GM11168 (cell line): ENCODE data around the gene IRAK1BP1.
"Not testable (repeated sequence)": the region's sequence is repeated elsewhere in the genome, so short reads cannot be mapped to it uniquely, and the experiment has no call there.

Experiments used
- in situ Hi-C: fragments of 300-500 bp; cut with MboI; formaldehyde crosslinking; loops from one replicate; pipeline ENCODE4 v1.12.0; 2022; ENCODE audit warnings: low sequenced_read_pairs; ENCODE audit not compliant: unreplicated experiment

IRAK1BP1 gene

DNA sequence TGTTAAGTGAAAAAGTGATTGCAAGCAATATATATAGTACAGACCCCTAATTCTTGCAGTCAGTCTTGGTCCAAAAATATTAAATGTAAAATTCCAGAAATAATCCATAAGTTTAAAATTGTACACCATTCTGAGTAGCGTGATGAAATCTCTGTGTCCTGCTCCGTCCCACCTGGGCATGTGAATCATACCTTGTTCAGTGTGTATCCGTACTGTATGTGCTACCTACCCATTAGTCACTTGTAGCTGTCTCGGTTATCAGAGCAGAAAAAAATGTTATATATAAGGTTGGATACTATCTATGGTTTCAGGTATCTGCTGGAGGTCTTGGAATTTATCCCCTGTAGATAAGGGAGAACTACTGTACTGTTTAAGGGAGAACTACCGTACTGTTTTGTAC lies 16.3 kb downstream of the IRAK1BP1 start:
- in situ Hi-C loops: no loop called here

DNA sequence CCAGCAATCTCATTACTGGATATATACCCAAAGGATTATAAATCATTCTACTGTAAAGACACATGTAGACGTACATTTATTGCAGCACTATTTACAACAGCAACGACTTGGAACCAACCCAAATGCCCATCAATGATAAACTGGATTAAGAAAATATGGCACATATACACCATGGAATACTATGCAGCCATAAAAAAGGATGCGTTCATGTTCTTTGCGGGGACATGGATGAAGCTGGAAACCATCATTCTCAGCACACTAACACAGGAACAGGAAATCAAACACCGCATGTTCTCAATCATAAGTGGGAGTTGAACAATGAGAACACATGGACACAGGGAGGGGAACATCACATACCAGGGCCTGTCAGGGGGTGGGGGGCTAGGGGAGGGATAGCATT lies 22.6 kb downstream of the IRAK1BP1 start:
- in situ Hi-C loops: not testable (repeated sequence)

DNA sequence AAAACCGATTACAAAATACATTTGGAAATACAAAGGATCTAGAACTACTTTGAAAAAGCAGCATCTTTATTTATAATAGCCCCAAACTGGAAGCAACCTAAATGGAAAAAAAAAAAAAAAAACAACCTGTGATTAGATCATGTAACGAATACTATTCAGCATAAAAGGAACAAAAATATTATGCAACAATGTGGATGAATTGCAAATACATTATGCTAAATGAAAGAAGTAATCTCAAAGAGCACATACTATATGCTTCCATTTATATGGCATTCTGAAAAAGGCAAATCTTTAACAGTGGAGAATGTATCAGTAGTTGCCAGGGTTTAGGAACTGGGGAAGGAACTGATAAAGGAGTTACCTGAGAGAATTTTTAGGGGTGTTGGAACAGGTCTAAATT lies 28.9 kb downstream of the IRAK1BP1 start:
- in situ Hi-C loops: no loop called here

DNA sequence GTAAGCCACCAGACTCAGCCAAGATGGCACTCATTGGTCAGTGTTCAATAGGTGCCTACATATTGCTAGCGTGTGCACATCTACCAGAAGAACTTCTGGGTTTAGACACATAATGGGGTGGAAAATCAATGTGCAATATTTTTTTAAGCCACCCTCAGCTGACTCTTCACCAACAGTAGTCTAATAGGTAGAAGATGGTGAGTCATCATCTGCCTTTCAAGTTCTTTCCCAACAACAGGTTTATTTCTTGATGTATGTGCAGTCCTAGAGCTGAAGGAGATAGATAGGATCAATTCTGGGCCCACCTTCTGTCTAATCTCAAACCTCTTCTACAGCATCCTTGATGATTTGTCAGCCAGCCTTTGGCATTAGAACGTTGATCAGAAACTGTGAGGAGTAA lies 41.3 kb downstream of the IRAK1BP1 start:
- in situ Hi-C loops: no loop called here

DNA sequence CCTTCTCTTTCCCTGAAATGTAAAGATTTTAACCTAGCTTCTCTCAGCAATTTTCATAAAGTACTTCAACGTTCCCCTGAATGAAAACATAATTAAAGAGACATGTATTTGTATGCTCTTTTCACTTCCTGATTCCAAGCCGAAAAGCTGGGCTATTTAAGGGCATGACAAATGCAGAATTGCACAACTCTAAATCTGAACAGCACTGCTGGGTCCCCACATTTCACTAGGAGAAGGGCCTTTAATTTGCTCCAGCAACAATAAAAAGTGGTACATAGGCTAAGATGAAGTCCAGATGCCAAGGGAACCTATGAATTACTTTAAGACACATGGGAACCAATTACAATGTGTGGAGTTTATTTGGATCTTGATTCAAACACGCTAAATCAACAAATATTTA lies 42.0 kb downstream of the IRAK1BP1 start:
- in situ Hi-C loops: no loop called here

DNA sequence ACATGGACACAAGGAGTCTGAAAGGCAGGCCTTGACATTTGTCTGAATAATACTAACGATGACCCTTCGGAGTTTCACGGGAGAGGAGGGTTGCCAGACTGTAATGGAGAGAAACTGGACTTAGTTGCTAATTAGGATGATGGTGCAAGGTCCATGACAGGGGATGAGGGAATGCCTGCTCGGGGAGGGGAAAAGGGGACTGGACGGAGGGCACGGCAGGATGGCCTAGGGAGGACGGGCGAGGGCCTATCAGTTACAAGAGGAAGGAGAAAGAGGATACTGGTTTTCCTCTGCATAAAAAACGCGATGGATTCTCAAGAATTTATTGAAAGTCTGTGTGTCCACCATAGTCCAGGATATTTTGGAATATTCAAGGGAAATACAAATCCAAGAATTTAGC lies 42.7 kb downstream of the IRAK1BP1 start:
- in situ Hi-C loops: no loop called here

DNA sequence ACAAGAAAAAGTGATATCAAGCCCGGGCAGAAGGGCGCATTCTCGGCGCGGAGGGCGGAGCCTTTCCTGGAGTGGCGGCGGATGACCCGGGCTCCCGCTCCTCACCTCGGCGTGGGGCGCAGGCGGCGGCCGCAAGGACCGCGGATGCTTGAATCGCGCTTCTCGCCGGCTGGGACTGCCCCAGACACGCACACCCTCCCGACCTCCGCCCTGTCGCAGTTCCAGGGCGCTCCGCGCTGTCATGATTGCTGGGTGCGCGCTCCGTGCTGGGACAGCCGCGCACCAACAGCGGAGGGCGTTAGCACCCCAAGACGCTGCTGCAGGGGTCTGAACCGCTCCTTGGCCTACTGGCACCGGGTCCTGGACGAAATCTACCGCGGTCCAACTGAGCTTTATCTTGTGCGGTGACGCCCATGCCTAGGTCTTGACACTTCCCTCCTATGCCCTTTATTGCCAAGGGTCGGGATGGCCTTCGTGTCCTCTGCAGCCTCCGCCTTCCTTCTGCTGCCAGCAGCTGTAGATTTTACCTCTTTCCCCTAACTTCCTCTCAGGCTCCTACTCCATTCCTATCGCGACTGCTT lies 43.3 kb downstream of the IRAK1BP1 start:
- in situ Hi-C loops: no loop called here

DNA sequence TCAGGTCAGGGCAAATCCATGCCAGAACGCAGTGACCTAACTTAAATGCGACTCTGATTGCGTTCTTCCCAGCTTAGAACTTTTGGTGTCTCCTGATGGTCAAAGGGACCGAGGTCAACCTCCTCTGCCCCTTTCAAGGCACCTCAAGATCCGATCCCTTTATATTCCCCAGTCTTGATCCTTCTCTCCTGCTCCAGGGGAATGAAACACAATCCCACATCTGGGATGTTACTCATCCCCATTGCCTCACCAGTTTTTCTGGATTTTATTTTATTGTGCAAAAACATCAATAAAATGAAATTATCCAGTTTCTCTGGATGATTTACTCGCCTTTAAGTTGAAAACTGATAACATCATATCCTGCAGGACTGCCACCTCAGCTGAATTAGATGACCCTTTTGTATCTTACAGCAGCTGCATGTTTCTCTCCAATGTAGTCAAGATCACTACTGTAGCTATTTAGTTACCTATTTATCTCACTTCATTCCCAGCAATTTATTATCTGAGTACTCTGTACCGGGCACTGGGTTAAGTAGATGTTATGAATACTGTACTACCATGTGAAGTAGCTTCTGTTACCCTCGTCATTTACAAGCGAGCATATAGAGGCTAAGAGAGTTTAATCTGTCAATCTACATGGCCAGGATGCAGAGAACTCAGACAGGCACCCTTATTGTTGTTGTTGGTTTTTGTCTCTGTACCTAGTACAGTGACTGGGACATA lies 44.0 kb downstream of the IRAK1BP1 start:
- in situ Hi-C loops: no loop called here

DNA sequence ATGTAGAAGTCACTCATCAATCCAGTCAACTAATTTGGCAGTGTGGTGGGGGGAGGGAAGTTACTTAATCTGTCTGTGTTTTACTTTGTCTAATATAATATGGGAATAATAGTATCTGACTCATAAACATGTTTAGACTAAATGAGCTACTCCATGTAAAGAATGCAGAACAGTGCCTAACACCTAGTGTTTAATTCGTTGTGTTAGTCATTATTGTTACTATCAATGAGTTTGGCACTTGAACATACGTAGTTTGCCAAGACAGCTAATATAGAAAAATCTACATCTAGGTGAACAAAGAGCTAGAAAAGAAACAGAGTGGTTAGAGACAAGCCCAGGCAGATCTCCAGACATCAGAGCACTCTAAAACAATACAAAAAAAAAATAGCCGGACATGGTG lies 49.1 kb downstream of the IRAK1BP1 start:
- in situ Hi-C loops: no loop called here

DNA sequence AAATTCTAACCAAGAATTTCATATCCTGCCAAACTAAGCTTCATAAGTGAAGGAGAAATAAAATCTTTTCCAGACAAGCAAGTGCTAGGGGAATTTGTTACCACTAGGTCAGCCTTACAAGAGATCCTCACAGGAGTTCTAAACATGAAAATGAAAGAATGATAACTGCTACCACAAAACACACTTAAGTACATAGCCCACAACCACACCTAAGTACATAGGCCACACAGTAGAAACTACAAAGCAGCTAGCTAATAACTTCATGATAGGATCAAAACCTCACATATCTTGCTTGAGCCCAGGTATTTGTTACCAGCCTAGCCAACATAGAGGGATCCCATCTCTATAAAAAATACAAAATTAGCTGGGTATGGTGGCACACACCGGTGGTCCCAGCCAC lies 50.4 kb downstream of the IRAK1BP1 start:
- in situ Hi-C loops: no loop called here

DNA sequence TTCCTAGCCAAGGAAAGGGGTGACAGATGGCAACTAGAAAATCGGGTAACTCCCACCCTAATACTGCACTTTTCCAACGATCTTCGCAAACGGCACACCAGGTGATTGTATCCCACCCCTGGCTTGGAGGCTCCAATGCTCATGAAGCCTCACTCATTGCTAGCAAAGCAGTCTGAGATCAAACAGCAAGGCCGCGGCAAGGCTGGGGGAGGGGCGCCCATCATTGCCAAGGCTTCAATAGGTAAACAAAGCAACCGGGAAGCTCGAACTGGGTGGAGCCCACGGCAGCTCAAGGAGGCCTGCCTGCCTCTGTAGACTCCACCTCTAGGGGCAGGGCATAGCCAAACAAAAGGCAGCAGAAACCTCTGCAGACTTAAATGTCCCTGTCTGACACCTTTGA lies 53.8 kb downstream of the IRAK1BP1 start:
- in situ Hi-C loops: not testable (repeated sequence)

DNA sequence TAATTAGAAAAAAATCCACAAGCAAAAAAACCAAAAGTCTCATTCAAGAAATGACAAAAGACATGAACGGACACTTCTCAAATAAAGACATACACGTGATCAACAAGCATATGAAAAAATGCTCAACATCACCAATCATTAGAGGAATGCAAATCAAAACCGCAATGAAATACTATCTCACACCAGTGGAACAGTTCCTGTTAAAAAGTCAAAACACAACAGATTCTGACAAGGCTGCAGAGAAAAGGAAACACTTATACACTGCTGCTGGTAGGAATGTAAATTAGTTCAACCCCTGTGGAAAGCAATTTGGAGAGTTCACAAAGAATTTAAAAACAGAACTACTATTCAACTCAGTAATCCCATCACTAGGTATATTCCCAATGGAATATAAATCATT lies 58.0 kb downstream of the IRAK1BP1 start:
- in situ Hi-C loops: no loop called here

DNA sequence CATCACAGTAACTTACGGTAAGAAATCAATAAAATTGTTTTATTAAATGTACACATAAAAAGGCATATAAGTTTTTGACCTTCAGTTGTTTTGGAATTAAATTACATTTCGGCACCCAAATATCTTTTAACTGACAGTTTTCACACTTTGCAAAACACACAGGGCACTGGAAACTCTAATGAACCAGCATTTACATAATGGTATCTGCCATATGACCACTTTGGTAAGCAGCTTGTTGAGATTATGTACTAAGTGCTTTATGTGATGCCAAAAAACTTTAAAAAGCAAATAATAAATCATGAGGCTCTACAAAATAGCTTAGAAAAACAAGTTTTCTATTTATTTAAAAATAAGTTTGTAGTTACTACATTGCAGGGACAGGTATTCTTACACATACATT lies 68.2 kb downstream of the IRAK1BP1 start:
- in situ Hi-C loops: no loop called here

DNA sequence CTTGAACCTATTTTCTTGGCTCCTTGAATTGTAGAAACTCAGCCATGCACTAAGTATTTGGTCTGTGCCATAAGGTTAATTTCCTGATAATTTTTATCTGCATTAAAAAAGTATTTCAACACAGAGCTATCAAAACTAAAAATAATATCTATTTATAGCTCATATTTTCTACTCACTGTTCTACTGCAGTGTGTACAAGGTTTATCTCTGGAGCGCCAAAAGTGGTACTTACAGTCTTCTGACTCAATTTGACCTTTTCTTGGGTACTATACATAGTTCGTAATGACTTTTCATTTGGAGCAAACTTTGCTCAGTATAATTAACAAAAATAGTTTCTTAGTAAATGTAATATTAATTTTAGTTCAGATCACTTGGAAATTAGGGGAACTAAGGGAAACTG lies 69.2 kb downstream of the IRAK1BP1 start:
- in situ Hi-C loops: no loop called here

DNA sequence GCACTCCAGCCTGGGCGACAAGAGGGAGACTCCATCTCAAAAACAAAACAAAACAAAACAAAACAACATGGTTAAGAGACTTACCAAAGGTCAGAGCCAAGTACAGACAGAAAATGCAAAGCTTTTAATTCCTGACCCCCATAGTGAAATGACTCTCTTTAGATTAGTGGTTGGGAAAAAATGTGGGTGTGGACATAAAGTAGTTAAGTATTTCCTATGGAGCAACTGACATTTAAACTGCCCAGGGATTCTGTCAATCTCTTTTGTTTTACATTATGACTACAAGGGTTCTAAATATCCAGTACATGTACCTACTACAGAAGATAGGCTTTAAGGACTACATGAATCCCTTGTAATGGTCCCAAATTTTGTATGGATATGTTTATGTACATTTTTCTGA lies 75.1 kb downstream of the IRAK1BP1 start:
- in situ Hi-C loops: no loop called here

DNA sequence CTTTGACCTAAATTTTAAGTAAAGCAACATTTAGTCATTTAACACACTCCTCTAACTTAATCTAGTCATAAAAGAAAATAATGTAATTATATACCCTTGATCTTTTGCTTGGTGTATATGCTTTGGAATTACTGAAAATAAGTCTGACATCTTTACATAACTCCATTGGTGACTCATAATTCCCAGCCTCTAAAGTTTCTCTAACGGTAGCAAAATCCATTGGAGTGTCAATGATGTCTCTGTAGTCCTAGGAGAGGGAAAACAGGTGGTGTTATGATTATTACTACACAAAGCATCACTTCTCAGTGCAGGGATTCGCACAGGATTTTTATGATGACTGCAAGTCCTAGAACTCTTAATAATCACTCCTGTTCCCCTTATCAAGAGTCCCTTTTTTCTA lies 80.2 kb downstream of the IRAK1BP1 start:
- in situ Hi-C loops: no loop called here

DNA sequence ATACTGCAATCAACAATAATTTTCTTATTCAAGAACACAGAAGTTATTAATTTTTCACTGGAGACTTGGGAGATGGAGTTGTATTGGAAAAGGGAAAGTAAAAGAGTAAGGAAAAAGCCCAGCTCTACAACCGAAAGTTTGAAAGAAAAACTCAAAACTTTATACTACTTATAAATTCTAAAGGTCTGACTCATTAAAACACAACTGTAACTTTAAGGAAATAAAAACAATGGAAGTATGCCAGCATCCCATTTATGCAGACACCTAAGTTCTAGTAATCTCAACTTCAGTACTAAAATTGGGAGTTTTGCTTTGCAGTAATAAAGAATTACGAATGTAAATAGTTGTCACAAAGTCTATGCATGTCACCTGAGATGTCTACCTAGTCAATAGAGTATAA lies 80.6 kb downstream of the IRAK1BP1 start:
- in situ Hi-C loops: no loop called here

DNA sequence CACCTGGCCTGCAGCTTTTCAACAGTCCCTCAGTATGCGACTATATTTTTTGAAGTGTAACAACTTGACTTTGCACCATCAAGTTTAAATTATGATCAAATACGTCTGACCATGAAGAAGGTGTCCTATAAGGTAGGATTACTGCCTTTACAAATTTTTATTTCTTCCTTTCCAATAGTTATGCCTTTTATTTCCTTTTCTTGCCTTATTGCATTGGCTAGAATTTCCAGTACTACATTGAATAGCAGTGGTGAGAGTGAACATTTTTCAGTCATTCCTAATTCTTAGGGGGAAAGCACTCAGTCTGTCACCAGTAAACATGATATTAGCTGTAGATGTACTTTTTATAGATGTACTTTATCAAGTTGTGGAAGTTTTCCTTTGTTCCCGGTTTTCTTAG lies 81.4 kb downstream of the IRAK1BP1 start:
- in situ Hi-C loops: no loop called here

DNA sequence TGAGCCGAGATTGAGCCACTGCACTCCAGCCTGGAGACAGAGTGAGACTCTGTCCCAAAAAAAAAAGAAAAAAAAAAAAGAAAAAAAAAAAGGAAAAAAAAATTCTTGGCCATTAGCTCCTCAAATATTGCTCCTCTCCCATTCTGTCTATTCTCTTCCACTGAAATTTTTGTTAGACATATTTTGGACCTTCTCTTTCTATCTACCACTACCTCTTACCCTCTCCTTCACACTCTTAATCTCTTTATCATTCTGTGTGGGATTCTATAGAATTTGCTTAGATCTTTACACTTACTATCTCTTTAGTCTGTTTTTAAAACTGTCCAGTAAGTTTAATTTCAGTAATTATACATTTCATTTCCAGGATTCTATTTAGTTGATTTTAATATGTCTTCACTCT lies 85.0 kb downstream of the IRAK1BP1 start:
- in situ Hi-C loops: no loop called here
